ENCODE data around the gene WWTR1. TPM values are rescaled to one million over a fixed set of nuclear protein-coding genes. Genes with fewer than 3 reads are reported as not detected.
A peak's percentile ranks its signal among the peaks of the same experiment; 100 is the strongest.

Gene WWTR1
- total RNA-seq, 1 experiment from 2014 or later: 24.4 TPM

GRCh38 chr3:149555927-149556326 is 101.9 kb downstream of the WWTR1 start:
- no peak overlapping the region for H3K4me3 Mint-ChIP-seq
- H2BK12ac ChIP-seq (ENCODE audit: insufficient read length, low read depth, low read length): no peak overlapping the region
- no peak overlapping the region for H2AFZ ChIP-seq (ENCODE audit: low read length)
- H2BK15ac ChIP-seq (ENCODE audit: low read depth, low read length): no peak overlapping the region
- no peak overlapping the region for H2BK5ac ChIP-seq (ENCODE audit: insufficient read length, low read length)
- H3K27me3 ChIP-seq (ENCODE audit: insufficient read depth, low read length): no peaks in the 10 kb centered on the region
- H3K27ac ChIP-seq (ENCODE audit: insufficient read length, low read depth, low read length): no peak overlapping the region
- no peaks in the 10 kb centered on the region for H4K20me1 ChIP-seq (ENCODE audit: control insufficient read depth, insufficient read depth, insufficient read length)
- H4K8ac ChIP-seq (replicated peaks; ENCODE audit: insufficient read length, low read depth, low read length): no peak overlapping the region
- H4K5ac ChIP-seq (ENCODE audit: insufficient read length, low read depth, low read length): no peak overlapping the region
- no peak overlapping the region for H4K91ac ChIP-seq (ENCODE audit: insufficient read length, low read depth, low read length)
- H2BK120ac ChIP-seq (ENCODE audit: low read depth, low read length, poor library complexity, severe bottlenecking): no peak overlapping the region
- H3K36me3 Mint-ChIP-seq (ENCODE audit: insufficient read depth in 1 of 3, low read depth in 3 of 3): no peaks in the 10 kb centered on the region
- H3K27me3 Mint-ChIP-seq (ENCODE audit: low read depth): no peaks in the 10 kb centered on the region
- H2BK20ac ChIP-seq (ENCODE audit: low read depth, low read length, poor library complexity, severe bottlenecking): no peak overlapping the region
- H3K4ac ChIP-seq (ENCODE audit: low read depth, low read length): no peak overlapping the region
- H2AK5ac ChIP-seq (ENCODE audit: insufficient read length, low read length): peak overlapping the region; percentile 50
- H3K18ac ChIP-seq (ENCODE audit: insufficient read length, low read depth, low read length): no peak overlapping the region
- H3K27ac Mint-ChIP-seq: peak overlapping the region; percentile 3 to 22 (median 8); a peak in 3 of 7 replicates
- H3K9ac ChIP-seq (ENCODE audit: extremely low read depth, insufficient read length, low read length): no peak overlapping the region
- no peak for TF ChIP-seq CTCF (conservative IDR thresholded peaks at IDR 0.05)
- no peak overlapping the region for H3T11ph ChIP-seq (ENCODE audit: low read length)
- H3K79me2 ChIP-seq (ENCODE audit: insufficient read depth, low read length): no peaks in the 10 kb centered on the region
- peaks cover 30 to 35% of the 10 kb centered on the region in 2 experiments for H3K4me1 Mint-ChIP-seq
- H3K23me2 ChIP-seq (ENCODE audit: insufficient read length, low read depth, low read length, poor library complexity, severe bottlenecking): no peaks in the 10 kb centered on the region
- no peaks in the 10 kb centered on the region for H3K9me3 ChIP-seq (ENCODE audit: control insufficient read depth, low read depth, low read length)
- H3K23ac ChIP-seq (ENCODE audit: insufficient read length, low read depth, low read length): no peak overlapping the region
- DNase-seq: no peak
- H3K9me3 Mint-ChIP-seq: no peaks in the 10 kb centered on the region
- H3K14ac ChIP-seq (ENCODE audit: insufficient read depth, low read length): peak overlapping the region; percentile 65; the same call in 1 of the 2 replicates
- peaks cover 6% of the 10 kb centered on the region for H3K79me1 ChIP-seq (ENCODE audit: insufficient read depth, low read depth, low read length, poor library complexity, severe bottlenecking)
- no CpG with 5 or more reads among the region's 2 CpGs for WGBS (ENCODE audit: extremely low coverage, insufficient read length, low lambda C conversion rate)
- H3K4me1 ChIP-seq (ENCODE audit: insufficient read depth, low read length): no peaks in the 10 kb centered on the region
- H3K4me2 ChIP-seq (ENCODE audit: insufficient read depth, insufficient read length, low read length): no peak overlapping the region
- no peak overlapping the region for H3K56ac ChIP-seq (ENCODE audit: insufficient read length, low read depth, low read length)
